Measurements from ENCODE around the gene TIE1. TPM values are rescaled to one million over a fixed set of nuclear protein-coding genes. Genes with fewer than 3 reads are reported as not detected.

TIE1 gene
- total and polyA plus RNA-seq, 9 of the 15 experiments (the other 6 are each of a cell fraction or from before 2014, with no cell fraction given) = 0.07 to 0.49 (median 0.14) TPM; not detected in 4

DNA sequence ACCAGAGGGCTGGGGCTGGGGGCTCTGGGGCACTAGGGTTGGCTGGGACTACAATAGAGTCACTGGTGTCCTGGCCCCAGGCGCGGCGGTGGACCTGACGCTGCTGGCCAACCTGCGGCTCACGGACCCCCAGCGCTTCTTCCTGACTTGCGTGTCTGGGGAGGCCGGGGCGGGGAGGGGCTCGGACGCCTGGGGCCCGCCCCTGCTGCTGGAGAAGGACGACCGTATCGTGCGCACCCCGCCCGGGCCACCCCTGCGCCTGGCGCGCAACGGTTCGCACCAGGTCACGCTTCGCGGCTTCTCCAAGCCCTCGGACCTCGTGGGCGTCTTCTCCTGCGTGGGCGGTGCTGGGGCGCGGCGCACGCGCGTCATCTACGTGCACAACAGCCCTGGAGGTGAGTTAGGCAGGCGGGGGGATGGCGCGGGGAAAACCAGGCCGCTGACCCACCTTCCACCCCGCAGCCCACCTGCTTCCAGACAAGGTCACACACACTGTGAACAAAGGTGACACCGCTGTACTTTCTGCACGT, 4.1 kb downstream of the TIE1 start:
- Histone ChIP-seq H4K20me1 (replicated peaks; ENCODE audit: control insufficient read depth, insufficient read depth, low read length) (peaks cover 4% of the 10 kb centered on the region; the same call in 1 of the 2 replicates), H3K79me2 (ENCODE audit: control insufficient read depth, insufficient read depth, low read length) (no peaks in the 10 kb centered on the region), H3K27me3 (ENCODE audit: control insufficient read depth in 2 of 2, insufficient read depth in 2 of 2, low read length in 2 of 2) (peaks cover 24 to 81% of the 10 kb centered on the region in 2 experiments), H3K9me1 (ENCODE audit: control insufficient read depth, insufficient read depth, low read length) (no peaks in the 10 kb centered on the region), H3K4me3 (no peak overlapping the region), H3K9me3 (replicated peaks; ENCODE audit: control insufficient read depth, insufficient read depth, low read depth, low read length) (0 out of 2 replicates have a peak, but pooled peaks cover 2% of the 10 kb centered on the region), H3K9ac (ENCODE audit: insufficient read depth in 1 of 2, low read depth in 2 of 2, low read length in 2 of 2) (peak overlapping the region in 1 of 2 experiments; percentile 46; a peak in 2 of 4 replicates), H2AFZ (ENCODE audit: low read depth, low read length) (peak overlapping the region; percentile 46), H3K4me1 (replicated peaks in 1 of 2; ENCODE audit: control insufficient read depth in 2 of 2, insufficient read depth in 2 of 2, low read length in 2 of 2) (peaks cover 4 to 19% of the 10 kb centered on the region in 2 experiments; a peak in 4 of 5 replicates), H3K27ac (ENCODE audit: extremely low read depth, low read depth, low read length) (no peak overlapping the region), H3K4me2 (ENCODE audit: insufficient read depth, low read length) (peak overlapping the region; percentile 44), H3K36me3 (ENCODE audit: control insufficient read depth, insufficient read depth, low read length) (no peaks in the 10 kb centered on the region)
- in situ Hi-C loops (cut with MboI) = no loop called here
- ChIA-PET POLR2A (interaction anchor here (0.6 to 1.0 kb wide), 2 partner anchors 25 to 52 kb away, joined by 3 read pairs; no protein-coding TSS in a partner anchor), CTCF (ENCODE audit: low intra/inter-chr PET ratio) (no interaction called here)
- ATAC-seq (peak; percentile 56), FAIRE-seq (no peak), DNase-seq (ENCODE audit: extremely low read depth in 1 of 4, low spot score in 3 of 4) (peak; percentile 47 to 86 (median 69))
- BruUV-seq (replicated peaks) = no TSS peak
- 5% methylated on average over 38 of the region's 46 CpGs for WGBS (ENCODE audit: insufficient coverage, low coverage, missing lambda C conversion rate)
- intact Hi-C loops (cut with micrococcal nuclease) = no loop called here
- peak; percentile 70 for TF ChIP-seq CREM (IDR thresholded peaks at IDR 0.05; ENCODE audit: low read depth)
- TF ChIP-seq L3MBTL2 (IDR thresholded peaks at IDR 0.05) = peak; percentile 87
- TF ChIP-seq CBX3 (IDR thresholded peaks at IDR 0.05; ENCODE audit: borderline replicate concordance in 1 of 2, low read length in 2 of 2) = peak in 1 of 2 experiments; percentile 53; a peak in 1 of 3 replicates
- 0 out of 2 replicates have a peak, but pooled peaks have one; percentile 11 for TF ChIP-seq ESRRA (IDR thresholded peaks at IDR 0.05; ENCODE audit: borderline replicate concordance, low read depth)
- peak; percentile 52 for TF ChIP-seq TEAD4 (IDR thresholded peaks at IDR 0.05; ENCODE audit: low read length)
- no peak for TF ChIP-seq TEAD4 (CRISPR knock-in tag; IDR thresholded peaks at IDR 0.05; ENCODE audit: borderline replicate concordance)
- no peak for TF ChIP-seq MAFK (IDR thresholded peaks at IDR 0.05; ENCODE audit: low read length)
- TF ChIP-seq, protein P1, sequence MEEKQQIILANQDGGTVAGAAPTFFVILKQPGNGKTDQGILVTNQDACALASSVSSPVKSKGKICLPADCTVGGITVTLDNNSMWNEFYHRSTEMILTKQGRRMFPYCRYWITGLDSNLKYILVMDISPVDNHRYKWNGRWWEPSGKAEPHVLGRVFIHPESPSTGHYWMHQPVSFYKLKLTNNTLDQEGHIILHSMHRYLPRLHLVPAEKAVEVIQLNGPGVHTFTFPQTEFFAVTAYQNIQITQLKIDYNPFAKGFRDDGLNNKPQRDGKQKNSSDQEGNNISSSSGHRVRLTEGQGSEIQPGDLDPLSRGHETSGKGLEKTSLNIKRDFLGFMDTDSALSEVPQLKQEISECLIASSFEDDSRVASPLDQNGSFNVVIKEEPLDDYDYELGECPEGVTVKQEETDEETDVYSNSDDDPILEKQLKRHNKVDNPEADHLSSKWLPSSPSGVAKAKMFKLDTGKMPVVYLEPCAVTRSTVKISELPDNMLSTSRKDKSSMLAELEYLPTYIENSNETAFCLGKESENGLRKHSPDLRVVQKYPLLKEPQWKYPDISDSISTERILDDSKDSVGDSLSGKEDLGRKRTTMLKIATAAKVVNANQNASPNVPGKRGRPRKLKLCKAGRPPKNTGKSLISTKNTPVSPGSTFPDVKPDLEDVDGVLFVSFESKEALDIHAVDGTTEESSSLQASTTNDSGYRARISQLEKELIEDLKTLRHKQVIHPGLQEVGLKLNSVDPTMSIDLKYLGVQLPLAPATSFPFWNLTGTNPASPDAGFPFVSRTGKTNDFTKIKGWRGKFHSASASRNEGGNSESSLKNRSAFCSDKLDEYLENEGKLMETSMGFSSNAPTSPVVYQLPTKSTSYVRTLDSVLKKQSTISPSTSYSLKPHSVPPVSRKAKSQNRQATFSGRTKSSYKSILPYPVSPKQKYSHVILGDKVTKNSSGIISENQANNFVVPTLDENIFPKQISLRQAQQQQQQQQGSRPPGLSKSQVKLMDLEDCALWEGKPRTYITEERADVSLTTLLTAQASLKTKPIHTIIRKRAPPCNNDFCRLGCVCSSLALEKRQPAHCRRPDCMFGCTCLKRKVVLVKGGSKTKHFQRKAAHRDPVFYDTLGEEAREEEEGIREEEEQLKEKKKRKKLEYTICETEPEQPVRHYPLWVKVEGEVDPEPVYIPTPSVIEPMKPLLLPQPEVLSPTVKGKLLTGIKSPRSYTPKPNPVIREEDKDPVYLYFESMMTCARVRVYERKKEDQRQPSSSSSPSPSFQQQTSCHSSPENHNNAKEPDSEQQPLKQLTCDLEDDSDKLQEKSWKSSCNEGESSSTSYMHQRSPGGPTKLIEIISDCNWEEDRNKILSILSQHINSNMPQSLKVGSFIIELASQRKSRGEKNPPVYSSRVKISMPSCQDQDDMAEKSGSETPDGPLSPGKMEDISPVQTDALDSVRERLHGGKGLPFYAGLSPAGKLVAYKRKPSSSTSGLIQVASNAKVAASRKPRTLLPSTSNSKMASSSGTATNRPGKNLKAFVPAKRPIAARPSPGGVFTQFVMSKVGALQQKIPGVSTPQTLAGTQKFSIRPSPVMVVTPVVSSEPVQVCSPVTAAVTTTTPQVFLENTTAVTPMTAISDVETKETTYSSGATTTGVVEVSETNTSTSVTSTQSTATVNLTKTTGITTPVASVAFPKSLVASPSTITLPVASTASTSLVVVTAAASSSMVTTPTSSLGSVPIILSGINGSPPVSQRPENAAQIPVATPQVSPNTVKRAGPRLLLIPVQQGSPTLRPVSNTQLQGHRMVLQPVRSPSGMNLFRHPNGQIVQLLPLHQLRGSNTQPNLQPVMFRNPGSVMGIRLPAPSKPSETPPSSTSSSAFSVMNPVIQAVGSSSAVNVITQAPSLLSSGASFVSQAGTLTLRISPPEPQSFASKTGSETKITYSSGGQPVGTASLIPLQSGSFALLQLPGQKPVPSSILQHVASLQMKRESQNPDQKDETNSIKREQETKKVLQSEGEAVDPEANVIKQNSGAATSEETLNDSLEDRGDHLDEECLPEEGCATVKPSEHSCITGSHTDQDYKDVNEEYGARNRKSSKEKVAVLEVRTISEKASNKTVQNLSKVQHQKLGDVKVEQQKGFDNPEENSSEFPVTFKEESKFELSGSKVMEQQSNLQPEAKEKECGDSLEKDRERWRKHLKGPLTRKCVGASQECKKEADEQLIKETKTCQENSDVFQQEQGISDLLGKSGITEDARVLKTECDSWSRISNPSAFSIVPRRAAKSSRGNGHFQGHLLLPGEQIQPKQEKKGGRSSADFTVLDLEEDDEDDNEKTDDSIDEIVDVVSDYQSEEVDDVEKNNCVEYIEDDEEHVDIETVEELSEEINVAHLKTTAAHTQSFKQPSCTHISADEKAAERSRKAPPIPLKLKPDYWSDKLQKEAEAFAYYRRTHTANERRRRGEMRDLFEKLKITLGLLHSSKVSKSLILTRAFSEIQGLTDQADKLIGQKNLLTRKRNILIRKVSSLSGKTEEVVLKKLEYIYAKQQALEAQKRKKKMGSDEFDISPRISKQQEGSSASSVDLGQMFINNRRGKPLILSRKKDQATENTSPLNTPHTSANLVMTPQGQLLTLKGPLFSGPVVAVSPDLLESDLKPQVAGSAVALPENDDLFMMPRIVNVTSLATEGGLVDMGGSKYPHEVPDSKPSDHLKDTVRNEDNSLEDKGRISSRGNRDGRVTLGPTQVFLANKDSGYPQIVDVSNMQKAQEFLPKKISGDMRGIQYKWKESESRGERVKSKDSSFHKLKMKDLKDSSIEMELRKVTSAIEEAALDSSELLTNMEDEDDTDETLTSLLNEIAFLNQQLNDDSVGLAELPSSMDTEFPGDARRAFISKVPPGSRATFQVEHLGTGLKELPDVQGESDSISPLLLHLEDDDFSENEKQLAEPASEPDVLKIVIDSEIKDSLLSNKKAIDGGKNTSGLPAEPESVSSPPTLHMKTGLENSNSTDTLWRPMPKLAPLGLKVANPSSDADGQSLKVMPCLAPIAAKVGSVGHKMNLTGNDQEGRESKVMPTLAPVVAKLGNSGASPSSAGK (IDR thresholded peaks at IDR 0.05) = peak; percentile 73; the same call in 1 of the 2 replicates
- peak; percentile 50; the same call in 1 of the 2 replicates for TF ChIP-seq CREB1 (IDR thresholded peaks at IDR 0.05)
- TF ChIP-seq CREB1 (CRISPR knock-in tag; IDR thresholded peaks at IDR 0.05) = no peak
- no peak for TF ChIP-seq ATF1 (CRISPR knock-in tag; IDR thresholded peaks at IDR 0.05)
- 0 out of 2 replicates have a peak, but pooled peaks have one; percentile 19 for TF ChIP-seq ATF1 (tag; IDR thresholded peaks at IDR 0.05)
- peak; percentile 62; the same call in 1 of the 2 replicates for TF ChIP-seq SAFB (IDR thresholded peaks at IDR 0.05; ENCODE audit: borderline replicate concordance, low read depth, low read length)
